Left ventricle myocardium inferior (tissue), 1 donor: ENCODE measurements around the gene DDX25. TPM values are rescaled to one million over a fixed set of nuclear protein-coding genes. Genes with fewer than 3 reads are reported as not detected.

Experiments used
- DNase-seq: peaks from one replicate; pipeline ENCODE4 v3.0.0-alpha.2; 2020
- H3K27ac ChIP-seq: fragments of 200-600 bp; replicated peaks from 2 replicates; pipeline ENCODE4 v1.8.0; 2021
- H3K27me3 ChIP-seq: fragments of 200-600 bp; 2 replicates; pipeline ENCODE4 v1.8.0; 2021; ENCODE audit warnings: low read depth
- H3K36me3 ChIP-seq: fragments of 200-600 bp; 2 replicates; pipeline ENCODE4 v1.8.0; 2021
- H3K4me1 ChIP-seq: fragments of 200-600 bp; 2 replicates; pipeline ENCODE4 v1.8.0; 2021
- H3K4me3 ChIP-seq: fragments of 200-600 bp; 2 replicates; pipeline ENCODE4 v1.8.0; 2021; ENCODE audit warnings: mild to moderate bottlenecking, moderate library complexity
- H3K9me3 ChIP-seq: fragments of 200-600 bp; replicated peaks from 2 replicates; pipeline ENCODE4 v1.8.0; 2021
- intact Hi-C: fragments of 100-400 bp; cut with micrococcal nuclease; formaldehyde crosslinking; loops from one replicate; pipeline ENCODE4 v1.11.0; 2022
- total RNA-seq: library from RNA; stranded (reverse); fragmentation: NEBNext Ultra II Directional; extraction: Animal tissue kit (Norgen Biotek cat#: 25700); gene quantifications from one replicate; pipeline ENCODE4 v1.2.1, GENCODE V29; 2021
- TF ChIP-seq, protein P1 (sequence below): fragments of 200-600 bp; IDR thresholded peaks from 2 replicates; pipeline ENCODE4 v1.8.0; 2021; ENCODE audit warnings: antibody characterized with exemption, mild to moderate bottlenecking, borderline replicate concordance
- donor health status: DM: no; HTN: yes; CAD: no; lungs with severe emphysema.

DDX25 gene
- total RNA-seq, 1 donor from 2014 or later, result 0.14 TPM

DNA sequence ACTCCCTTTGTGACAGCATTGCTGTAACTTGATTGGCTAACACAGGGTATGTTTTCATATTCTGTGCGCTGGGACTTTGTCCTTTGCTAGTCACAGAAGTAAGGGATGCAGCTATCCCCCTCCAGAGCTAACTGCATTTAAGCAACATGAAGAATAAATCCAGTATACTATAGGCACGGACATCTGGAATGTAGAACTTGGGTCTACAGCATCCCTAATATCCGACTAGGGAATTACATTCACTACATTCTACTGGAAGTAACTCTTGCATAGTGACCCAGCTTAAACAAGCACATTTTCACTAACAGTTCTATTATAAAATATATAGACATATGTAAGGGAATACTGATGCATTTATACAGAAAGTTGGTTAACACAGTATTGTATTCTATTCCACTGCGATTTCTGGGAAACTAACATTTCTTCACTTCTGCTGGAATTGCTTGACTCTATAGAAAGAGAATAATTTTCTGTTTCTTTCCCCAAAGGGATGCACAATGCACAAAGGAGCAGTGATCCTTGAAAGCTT, 54.6 kb downstream of the DDX25 start:
- no peak overlapping the region for H3K4me3 ChIP-seq
- DNase-seq, result no peak
- intact Hi-C loops, result no loop called here
- peaks cover 21% of the 10 kb centered on the region for H3K36me3 ChIP-seq
- TF ChIP-seq, protein P1, sequence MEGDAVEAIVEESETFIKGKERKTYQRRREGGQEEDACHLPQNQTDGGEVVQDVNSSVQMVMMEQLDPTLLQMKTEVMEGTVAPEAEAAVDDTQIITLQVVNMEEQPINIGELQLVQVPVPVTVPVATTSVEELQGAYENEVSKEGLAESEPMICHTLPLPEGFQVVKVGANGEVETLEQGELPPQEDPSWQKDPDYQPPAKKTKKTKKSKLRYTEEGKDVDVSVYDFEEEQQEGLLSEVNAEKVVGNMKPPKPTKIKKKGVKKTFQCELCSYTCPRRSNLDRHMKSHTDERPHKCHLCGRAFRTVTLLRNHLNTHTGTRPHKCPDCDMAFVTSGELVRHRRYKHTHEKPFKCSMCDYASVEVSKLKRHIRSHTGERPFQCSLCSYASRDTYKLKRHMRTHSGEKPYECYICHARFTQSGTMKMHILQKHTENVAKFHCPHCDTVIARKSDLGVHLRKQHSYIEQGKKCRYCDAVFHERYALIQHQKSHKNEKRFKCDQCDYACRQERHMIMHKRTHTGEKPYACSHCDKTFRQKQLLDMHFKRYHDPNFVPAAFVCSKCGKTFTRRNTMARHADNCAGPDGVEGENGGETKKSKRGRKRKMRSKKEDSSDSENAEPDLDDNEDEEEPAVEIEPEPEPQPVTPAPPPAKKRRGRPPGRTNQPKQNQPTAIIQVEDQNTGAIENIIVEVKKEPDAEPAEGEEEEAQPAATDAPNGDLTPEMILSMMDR, result no peak
- peaks cover 13% of the 10 kb centered on the region for H3K9me3 ChIP-seq
- H3K27me3 ChIP-seq, result no peaks in the 10 kb centered on the region
- H3K27ac ChIP-seq, result no peak overlapping the region
- H3K4me1 ChIP-seq, result no peaks in the 10 kb centered on the region

DNA sequence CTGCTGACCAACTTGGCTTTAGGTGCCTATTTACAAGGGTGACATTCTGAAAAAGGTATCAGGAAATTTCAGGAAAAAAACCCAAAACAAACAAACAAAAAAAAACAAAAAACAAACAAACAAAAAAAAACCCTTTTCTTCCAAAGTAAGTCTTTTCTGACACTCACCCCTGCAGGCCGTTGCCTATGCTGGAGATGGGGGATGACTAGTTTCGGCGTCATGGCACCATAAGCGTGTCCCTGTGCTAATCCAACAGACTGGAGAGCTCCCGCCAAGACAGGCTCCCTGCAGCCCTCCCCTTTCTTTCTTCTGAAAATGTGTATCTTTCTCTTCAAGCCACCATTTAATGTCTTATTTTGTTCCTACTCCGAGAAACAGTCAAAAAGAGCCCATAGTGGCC, 55.2 kb downstream of the DDX25 start:
- peaks cover 13% of the 10 kb centered on the region for H3K9me3 ChIP-seq
- no peak overlapping the region for H3K27ac ChIP-seq
- TF ChIP-seq, protein P1, result no peak
- no peaks in the 10 kb centered on the region for H3K4me1 ChIP-seq
- H3K4me3 ChIP-seq, result no peak overlapping the region
- H3K36me3 ChIP-seq, result peaks cover 21% of the 10 kb centered on the region
- DNase-seq, result no peak
- no peaks in the 10 kb centered on the region for H3K27me3 ChIP-seq
- intact Hi-C loops, result no loop called here

DNA sequence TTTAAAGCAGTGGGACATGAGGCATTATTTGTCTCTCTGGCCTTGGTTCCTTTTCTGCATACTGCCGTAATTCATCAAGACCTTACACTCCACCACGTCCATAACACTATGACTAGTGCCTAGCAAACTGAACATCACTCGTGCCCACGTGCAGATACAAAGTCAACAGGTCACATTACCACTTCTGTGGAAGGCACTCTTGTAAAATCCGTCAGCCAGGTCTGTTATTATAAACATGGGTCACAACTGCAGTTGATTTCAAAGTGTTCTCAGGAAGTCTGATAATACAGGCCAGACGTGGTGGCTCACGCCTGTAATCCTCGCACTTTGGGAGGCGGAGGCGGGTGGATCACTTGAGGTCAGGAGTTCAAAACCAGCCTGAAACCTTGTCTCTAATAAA, 55.6 kb downstream of the DDX25 start:
- Histone ChIP-seq H3K9me3 (peaks cover 13% of the 10 kb centered on the region), H3K4me1 (no peaks in the 10 kb centered on the region), H3K27me3 (no peaks in the 10 kb centered on the region), H3K36me3 (peaks cover 21% of the 10 kb centered on the region), H3K4me3 (no peak overlapping the region), H3K27ac (no peak overlapping the region)
- intact Hi-C loops, result no loop called here
- DNase-seq, result no peak
- TF ChIP-seq, protein P1, result no peak

DNA sequence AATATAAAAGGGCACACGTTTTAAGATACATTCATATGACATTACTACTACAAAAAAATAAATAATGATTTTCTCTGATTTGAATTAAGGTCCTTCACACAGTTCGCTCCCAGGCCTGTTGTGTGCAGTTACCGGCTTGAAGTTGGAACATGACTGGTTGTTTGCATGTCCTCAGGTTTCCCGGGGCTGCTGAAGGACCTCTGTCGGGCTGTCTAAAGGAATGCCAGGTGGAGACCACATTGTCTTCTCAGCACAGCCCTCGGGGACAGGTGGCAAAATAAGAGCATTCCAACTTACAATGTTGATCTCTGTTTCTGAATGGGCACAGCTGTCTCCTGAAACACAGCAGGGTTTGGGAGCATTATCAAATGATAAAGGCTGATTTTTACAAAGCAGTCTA, 56.5 kb downstream of the DDX25 start:
- no peak for DNase-seq
- Histone ChIP-seq H3K27me3 (no peaks in the 10 kb centered on the region), H3K4me1 (no peaks in the 10 kb centered on the region), H3K9me3 (peaks cover 13% of the 10 kb centered on the region), H3K36me3 (peaks cover 21% of the 10 kb centered on the region), H3K4me3 (no peak overlapping the region), H3K27ac (no peak overlapping the region)
- intact Hi-C loops, result no loop called here
- TF ChIP-seq, protein P1, result no peak

DNA sequence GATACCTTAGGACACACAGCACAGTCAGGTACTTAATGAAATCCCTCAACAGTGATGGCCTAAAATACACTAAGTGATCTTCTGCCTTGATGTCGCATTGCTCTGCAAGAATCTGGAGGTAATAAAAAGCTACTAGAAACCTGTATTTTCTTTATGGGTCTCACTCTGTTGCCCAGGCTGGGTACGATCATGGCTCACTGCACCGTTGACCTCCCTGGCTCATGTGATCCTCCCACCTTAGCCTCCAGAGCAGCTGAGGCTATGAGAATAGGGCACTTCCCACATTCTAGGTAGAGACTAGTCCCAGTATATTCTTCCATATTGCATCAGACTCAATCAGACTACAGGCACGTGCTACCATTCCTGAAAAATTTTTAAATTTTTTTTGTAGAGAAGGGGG, 63.2 kb downstream of the DDX25 start:
- H3K9me3 ChIP-seq, result peaks cover 7% of the 10 kb centered on the region
- no peak overlapping the region for H3K27ac ChIP-seq
- TF ChIP-seq, protein P1, result no peak
- no peak overlapping the region for H3K4me3 ChIP-seq
- no peaks in the 10 kb centered on the region for H3K36me3 ChIP-seq
- peaks cover 5% of the 10 kb centered on the region for H3K4me1 ChIP-seq
- intact Hi-C loops, result no loop called here
- no peak for DNase-seq
- H3K27me3 ChIP-seq, result no peaks in the 10 kb centered on the region
